Panc1 (cell line): ENCODE results near the gene YAE1. TPM values are rescaled to one million over a fixed set of nuclear protein-coding genes. Genes with fewer than 3 reads are reported as not detected.

Experiments
- ATAC-seq: fragments of 200-7000 bp; cut with Tn5 transposase; 2 replicates; pipeline ENCODE4 v1.9.1; 2020; ENCODE audit warnings: mild to moderate bottlenecking, moderate library complexity
- BruUV-seq: library from RNA; stranded (reverse); fragments of 400-500 nt; replicated peaks from 2 replicates; lab custom pipeline; 2021; lab: Mats Ljungman, UMichigan
- CTCF ChIA-PET: fragments of 300-600 bp; sonication (Branson Sonifier 250); formaldehyde crosslinking; loops from one replicate; lab custom pipeline; 2022; ENCODE audit warnings: antibody characterized with exemption; lab: Charles Lee
- POLR2A ChIA-PET: fragments of 300-600 bp; sonication (Branson Sonifier 250); formaldehyde crosslinking; loops from one replicate; lab custom pipeline; 2022; ENCODE audit warnings: antibody characterized with exemption; lab: Charles Lee
- DNase-seq: peaks from one replicate; pipeline ENCODE4 v3.0.0-alpha.2; 2010; ENCODE audit warnings: low read depth, low spot score
- H3K27ac ChIP-seq: 2 replicates; pipeline ENCODE4 v1.5.1; 2011; ENCODE audit warnings: mild to moderate bottlenecking, low read length, inconsistent platforms
- H3K27me3 ChIP-seq: fragments of 200-500 bp; sonication (Bioruptor generic); 2 replicates; pipeline ENCODE4 v1.6.0; 2014; ENCODE audit warnings: low read length, inconsistent platforms; ENCODE audit not compliant: control insufficient read depth, insufficient read depth
- H3K36me3 ChIP-seq: fragments of 200-500 bp; sonication (Bioruptor generic); 2 replicates; pipeline ENCODE4 v1.5.1; 2014; ENCODE audit warnings: inconsistent platforms, mild to moderate bottlenecking, low read length, moderate library complexity; ENCODE audit not compliant: control insufficient read depth, insufficient read depth
- H3K4me1 ChIP-seq: 2 replicates; pipeline ENCODE4 v1.5.1; 2011; ENCODE audit warnings: inconsistent platforms, mild to moderate bottlenecking, low read length, moderate library complexity; ENCODE audit not compliant: control insufficient read depth, insufficient read depth
- H3K4me3 ChIP-seq, 2 experiments: 2 replicates each; pipeline ENCODE4 v1.5.1; 2011 to 2012; ENCODE audit warnings: low read depth in 2 of 2, low read length in 2 of 2, mild to moderate bottlenecking in 2 of 2, inconsistent platforms in 1 of 2, moderate library complexity in 1 of 2
- H3K9me3 ChIP-seq: fragments of 200-500 bp; sonication (Bioruptor generic); 2 replicates; pipeline ENCODE4 v1.5.1; 2014; ENCODE audit warnings: low read depth, mild to moderate bottlenecking, inconsistent platforms, low read length, moderate library complexity; ENCODE audit not compliant: control insufficient read depth, insufficient read depth
- CTCF ChIP-seq: fragments of 450-650 bp; IDR thresholded peaks from 2 replicates; pipeline ENCODE4 v1.5.1; 2017; ENCODE audit warnings: mild to moderate bottlenecking
- POLR2AphosphoS5 ChIP-seq: IDR thresholded peaks from 2 replicates; pipeline ENCODE4 v1.6.1; 2012; ENCODE audit warnings: mild to moderate bottlenecking, low read depth, low read length, moderate library complexity
- REST ChIP-seq, 2 experiments: IDR thresholded peaks; 2 replicates each; pipeline ENCODE4 v1.6.1; 2011 to 2012; ENCODE audit warnings: low read depth in 2 of 2, control low read depth in 1 of 2, low read length in 1 of 2, mild to moderate bottlenecking in 1 of 2, moderate library complexity in 1 of 2; ENCODE audit not compliant: insufficient read depth in 1 of 2
- SIN3A ChIP-seq: IDR thresholded peaks from 2 replicates; pipeline ENCODE4 v1.6.1; 2012; ENCODE audit warnings: low read depth, mild to moderate bottlenecking, low read length, moderate library complexity, borderline replicate concordance; ENCODE audit not compliant: insufficient read depth
- TCF7L2 ChIP-seq: IDR thresholded peaks from 2 replicates; pipeline ENCODE4 v1.6.1; 2011; ENCODE audit warnings: mild to moderate bottlenecking, low read depth, low read length, inconsistent platforms
- in situ Hi-C: cut with HindIII; loops from 2 replicates; pipeline ENCODE4 v1.10.0; 2016; ENCODE audit warnings: low sequenced_read_pairs, low pct_unique_long_range_greater_than_20kb
- intact Hi-C: fragments of 100-400 bp; cut with micrococcal nuclease; formaldehyde crosslinking; loops from one replicate; pipeline ENCODE4 v1.10.0; 2022; ENCODE audit not compliant: unreplicated experiment
- total RNA-seq: library from RNA; stranded (reverse); gene quantifications from one replicate; pipeline ENCODE4 v1.2.1, GENCODE V29; 2021; ENCODE audit not compliant: unreplicated experiment

The YAE1 gene
- total RNA-seq, 1 experiment from 2014 or later = 20.1 TPM

GRCh38 chr7:39574673-39575349 is 8.6 kb downstream of the YAE1 start:
- intact Hi-C loops (no loop called here), in situ Hi-C loops (no loop called here)
- no peak overlapping the region for H3K4me3 ChIP-seq
- peaks cover 17% of the 10 kb centered on the region; the same call in 1 of the 2 replicates for H3K36me3 ChIP-seq
- no peaks in the 10 kb centered on the region for H3K4me1 ChIP-seq
- H3K9me3 ChIP-seq = no peaks in the 10 kb centered on the region
- ATAC-seq (no peak), DNase-seq (no peak)
- H3K27me3 ChIP-seq = no peaks in the 10 kb centered on the region
- ChIA-PET POLR2A (interaction anchor here (0.6 kb wide), 1 partner anchor 17 kb away, joined by 4 read pairs; no protein-coding TSS in a partner anchor), CTCF (no interaction called here)
- no peak overlapping the region for H3K27ac ChIP-seq
- TF ChIP-seq SIN3A (no peak), TCF7L2 (no peak), POLR2AphosphoS5 (no peak), REST (IDR thresholded peaks at IDR 0.05; ENCODE audit: insufficient read depth in 1 of 2, low read depth in 2 of 2, low read length in 1 of 2) (no peak), CTCF (no peak)
- no TSS peak for BruUV-seq

GRCh38 chr7:39577229-39577874 is 11.1 kb downstream of the YAE1 start:
- in situ Hi-C loops (no loop called here), intact Hi-C loops (no loop called here)
- ATAC-seq (no peak), DNase-seq (no peak)
- no peaks in the 10 kb centered on the region for H3K27me3 ChIP-seq
- H3K4me1 ChIP-seq = no peaks in the 10 kb centered on the region
- no TSS peak for BruUV-seq
- ChIA-PET POLR2A (no interaction called here), CTCF (interaction anchor here (0.6 kb wide), 1 partner anchor 39 kb away, joined by 7 read pairs; no protein-coding TSS in a partner anchor)
- H3K9me3 ChIP-seq = no peaks in the 10 kb centered on the region
- no peak overlapping the region for H3K4me3 ChIP-seq
- TF ChIP-seq TCF7L2 (no peak), REST (IDR thresholded peaks at IDR 0.05; ENCODE audit: insufficient read depth in 1 of 2, low read depth in 2 of 2, low read length in 1 of 2) (no peak)
- no peak overlapping the region for H3K27ac ChIP-seq
- 0 out of 2 replicates have a peak, but pooled peaks cover 7% of the 10 kb centered on the region for H3K36me3 ChIP-seq
